SH-SY5Y (cell line): ENCODE results near the gene NACC2.

Experiments
- GATA2 ChIP-seq: IDR thresholded peaks from 2 replicates; pipeline ENCODE4 v1.6.1; 2011; ENCODE audit warnings: mild to moderate bottlenecking, low read depth, low read length
- GATA3 ChIP-seq: IDR thresholded peaks from 2 replicates; pipeline ENCODE4 v1.6.1; 2011; ENCODE audit warnings: low read depth, mild to moderate bottlenecking, low read length, moderate library complexity

GRCh38 chr9:136124976-136125692 is 30.0 kb upstream of the NACC2 start:
- no peak for TF ChIP-seq GATA3
- TF ChIP-seq GATA2: no peak
